Esophagus squamous epithelium (tissue), 4 donors: ENCODE data around the gene COL27A1.

Source experiments
- POLR2A ChIP-seq, 4 donors: fragments of 450-650 bp; IDR thresholded peaks; one replicate each; pipeline ENCODE4 v1.6.1; 2017; ENCODE audit warnings: antibody characterized with exemption in 4 of 4, mild to moderate bottlenecking in 4 of 4, moderate library complexity in 3 of 4
- TF ChIP-seq, protein P1 (sequence below), 6 experiments: fragments of 450-650 bp in 4 of 6; fragments of 200-600 bp in 2 of 6; sonication (generic) in 2 of 6; IDR thresholded peaks; one replicate each; pipeline ENCODE4 v1.5.1; 2016 to 2019; ENCODE audit warnings: antibody characterized with exemption in 6 of 6, mild to moderate bottlenecking in 4 of 6, moderate library complexity in 4 of 6

DNA sequence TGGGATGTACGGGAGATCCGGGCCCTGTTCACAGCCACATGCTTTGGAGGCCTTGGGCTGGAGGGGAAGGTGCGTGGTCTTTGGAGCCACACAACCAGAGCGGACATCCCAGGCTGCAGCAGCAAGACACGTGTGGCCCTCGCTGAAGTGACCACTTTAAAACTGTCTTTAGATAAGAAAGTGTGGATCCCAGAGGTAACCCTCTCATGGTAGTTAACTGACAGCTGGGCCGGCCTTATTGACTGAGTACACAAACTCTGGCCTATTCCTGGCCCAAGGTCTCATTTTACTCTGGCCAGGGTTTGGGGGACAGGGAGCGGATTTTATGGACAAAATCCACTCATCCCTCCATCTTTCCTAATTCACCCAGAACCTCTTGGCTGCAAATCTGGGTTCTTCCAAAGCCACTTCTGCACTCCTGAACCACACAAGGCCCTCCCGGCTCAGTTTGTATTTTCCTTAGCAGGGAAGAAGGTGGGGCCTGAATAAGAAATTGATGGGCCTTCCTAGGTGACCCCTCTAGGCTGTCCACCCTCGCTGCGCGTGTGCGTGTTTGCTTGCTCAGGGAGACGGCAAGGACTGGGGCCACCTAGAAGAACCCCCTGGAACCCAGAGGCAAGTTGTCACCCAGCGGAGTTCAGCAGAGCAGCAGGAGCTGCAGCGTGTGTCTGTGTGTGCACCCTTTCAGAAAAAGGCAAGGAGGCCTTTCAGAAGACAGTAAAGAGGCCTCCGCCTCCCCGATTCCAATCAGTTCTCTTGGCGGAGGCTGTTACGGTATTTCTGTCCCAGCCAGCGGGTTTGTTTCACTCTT lies 94.3 kb downstream of the COL27A1 start:
- TF ChIP-seq, protein P1, sequence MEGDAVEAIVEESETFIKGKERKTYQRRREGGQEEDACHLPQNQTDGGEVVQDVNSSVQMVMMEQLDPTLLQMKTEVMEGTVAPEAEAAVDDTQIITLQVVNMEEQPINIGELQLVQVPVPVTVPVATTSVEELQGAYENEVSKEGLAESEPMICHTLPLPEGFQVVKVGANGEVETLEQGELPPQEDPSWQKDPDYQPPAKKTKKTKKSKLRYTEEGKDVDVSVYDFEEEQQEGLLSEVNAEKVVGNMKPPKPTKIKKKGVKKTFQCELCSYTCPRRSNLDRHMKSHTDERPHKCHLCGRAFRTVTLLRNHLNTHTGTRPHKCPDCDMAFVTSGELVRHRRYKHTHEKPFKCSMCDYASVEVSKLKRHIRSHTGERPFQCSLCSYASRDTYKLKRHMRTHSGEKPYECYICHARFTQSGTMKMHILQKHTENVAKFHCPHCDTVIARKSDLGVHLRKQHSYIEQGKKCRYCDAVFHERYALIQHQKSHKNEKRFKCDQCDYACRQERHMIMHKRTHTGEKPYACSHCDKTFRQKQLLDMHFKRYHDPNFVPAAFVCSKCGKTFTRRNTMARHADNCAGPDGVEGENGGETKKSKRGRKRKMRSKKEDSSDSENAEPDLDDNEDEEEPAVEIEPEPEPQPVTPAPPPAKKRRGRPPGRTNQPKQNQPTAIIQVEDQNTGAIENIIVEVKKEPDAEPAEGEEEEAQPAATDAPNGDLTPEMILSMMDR (IDR thresholded peaks at IDR 0.05): no peak
- no peak for TF ChIP-seq POLR2A (IDR thresholded peaks at IDR 0.05)
